Bronchial smooth muscle cell (primary cell): ENCODE data around the gene NDOR1. TPM values are rescaled to one million over a fixed set of nuclear protein-coding genes. Genes with fewer than 3 reads are reported as not detected.

ENCODE experiments used
- total RNA-seq: library from RNA; depleted of rRNA; stranded (reverse); fragments of >200 nt; gene quantifications from 2 replicates; pipeline ENCODE4 v1.2.1, GENCODE V29; 2014

NDOR1 gene
- 2.2 and 2.3 TPM in 2 replicates for total RNA-seq

DNA sequence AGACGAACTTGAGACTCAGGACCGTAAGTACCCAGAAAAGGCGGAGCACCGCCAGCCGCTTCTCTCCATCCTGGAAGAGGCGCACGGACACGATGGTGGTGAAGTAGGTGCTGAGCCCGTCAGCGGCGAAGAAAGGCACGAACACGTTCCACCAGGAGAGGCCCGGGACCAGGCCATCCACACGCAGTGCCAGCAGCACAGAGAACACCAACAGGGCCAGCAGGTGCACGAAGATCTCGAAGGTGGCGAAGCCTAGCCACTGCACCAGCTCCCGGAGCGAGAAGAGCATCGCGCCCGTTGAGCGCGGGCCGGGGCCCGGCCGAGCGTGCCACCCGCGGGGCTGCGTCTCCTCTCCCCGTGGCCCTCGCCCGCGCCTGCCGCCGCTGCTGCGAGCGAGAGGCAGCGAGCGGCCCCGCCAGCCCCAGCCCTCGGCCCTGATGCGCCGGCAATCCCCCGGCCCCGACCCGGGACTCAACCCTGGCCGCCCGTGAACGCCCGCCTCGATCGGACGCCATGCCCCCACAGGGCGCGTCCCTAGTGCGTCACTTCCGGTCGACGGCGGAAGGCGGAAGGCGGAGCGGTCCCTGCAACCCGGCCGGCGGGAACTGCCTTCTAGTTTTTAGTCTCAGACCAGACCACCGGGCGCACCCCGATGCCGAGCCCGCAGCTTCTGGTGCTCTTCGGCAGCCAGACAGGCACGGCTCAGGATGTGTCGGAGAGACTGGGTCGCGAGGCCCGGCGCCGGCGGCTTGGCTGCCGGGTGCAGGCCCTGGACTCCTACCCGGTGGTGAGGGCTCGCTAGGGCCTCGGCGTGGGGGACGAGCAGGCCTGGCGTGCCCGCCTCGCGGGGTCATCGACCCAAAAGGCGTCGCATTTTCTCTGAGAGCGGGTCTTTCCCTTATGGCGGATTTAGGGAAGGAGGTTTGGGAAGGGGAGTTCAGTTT, at the start of gene NDOR1, which contains the start of gene TMEM203:
NDOR1 (plus strand) TSS at position 575 of the 944 bp plus-strand sequence; CDS start at position 653, 78 bp downstream.
TMEM203 (minus strand) TSS at position 523 of the 944 bp plus-strand sequence; CDS start at position 289, 234 bp downstream.

DNA sequence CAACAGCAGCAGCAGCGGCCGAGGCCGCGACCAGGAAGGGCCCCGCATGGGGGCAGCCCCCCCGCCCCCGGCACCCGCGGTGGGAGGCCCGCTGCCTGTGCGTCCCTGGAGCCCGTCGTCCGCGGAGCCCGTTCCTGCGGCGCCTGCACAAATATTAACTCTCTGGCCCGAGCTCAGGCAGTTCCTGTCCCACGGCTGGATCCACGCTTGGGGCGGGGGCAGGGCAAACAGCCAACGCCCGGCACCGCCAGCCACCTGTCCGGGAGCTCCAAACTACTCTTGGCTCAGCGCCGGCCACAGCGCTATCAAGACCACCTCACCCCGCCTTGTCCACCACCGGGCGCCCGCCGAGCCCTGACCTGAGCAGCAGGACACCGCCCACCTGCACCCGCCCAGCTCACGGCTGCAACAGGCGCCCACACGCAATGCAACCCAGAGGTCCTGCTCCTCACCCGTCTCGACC, 35.6 kb upstream of the NDOR1 start, which contains the start of gene LRRC26:
LRRC26 (minus strand) TSS at position 156 of the 463 bp plus-strand sequence; CDS start at position 48, 108 bp downstream.

DNA sequence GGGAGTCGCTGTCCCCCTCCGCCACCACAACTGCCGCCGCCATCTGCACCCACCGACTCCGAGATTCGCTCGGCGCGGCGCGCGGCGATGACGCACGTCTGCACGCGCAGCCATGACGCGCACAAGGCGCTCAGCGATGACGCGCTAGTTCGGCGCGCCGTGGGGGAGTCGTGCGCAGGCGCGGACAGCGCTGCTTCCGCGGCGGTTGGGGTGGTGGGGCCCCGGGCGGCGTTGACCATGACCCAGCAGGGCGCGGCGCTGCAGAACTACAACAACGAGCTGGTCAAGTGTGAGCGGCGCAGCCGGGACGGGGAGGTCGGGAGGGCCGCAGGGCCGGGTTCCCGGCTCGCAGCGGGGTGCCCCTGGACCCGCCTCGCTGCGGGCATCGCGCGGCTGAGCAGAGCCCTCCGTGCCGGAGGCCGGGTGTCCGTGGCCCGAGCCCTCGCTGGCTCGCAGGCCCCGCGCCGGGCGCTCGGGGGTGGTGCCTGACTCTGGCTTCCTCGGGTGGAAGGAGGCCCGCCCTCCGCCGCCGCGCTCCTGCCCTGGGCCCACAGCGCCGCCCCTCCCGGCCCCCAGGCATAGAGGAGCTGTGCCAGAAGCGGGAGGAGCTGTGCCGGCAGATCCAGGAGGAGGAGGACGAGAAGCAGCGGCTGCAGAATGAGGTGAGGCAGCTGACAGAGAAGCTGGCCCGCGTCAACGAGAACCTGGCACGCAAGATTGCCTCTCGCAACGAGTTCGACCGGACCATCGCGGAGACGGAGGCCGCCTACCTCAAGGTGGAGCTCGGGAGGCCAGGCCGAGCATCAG, 16.8 kb upstream of the NDOR1 start, which contains the start of the genes ANAPC2 and SSNA1:
ANAPC2 (minus strand) TSS at position 71 of the 807 bp plus-strand sequence; CDS start at position 43, 28 bp downstream.
SSNA1 (plus strand) TSS at position 187 of the 807 bp plus-strand sequence; CDS start at position 238, 51 bp downstream.

DNA sequence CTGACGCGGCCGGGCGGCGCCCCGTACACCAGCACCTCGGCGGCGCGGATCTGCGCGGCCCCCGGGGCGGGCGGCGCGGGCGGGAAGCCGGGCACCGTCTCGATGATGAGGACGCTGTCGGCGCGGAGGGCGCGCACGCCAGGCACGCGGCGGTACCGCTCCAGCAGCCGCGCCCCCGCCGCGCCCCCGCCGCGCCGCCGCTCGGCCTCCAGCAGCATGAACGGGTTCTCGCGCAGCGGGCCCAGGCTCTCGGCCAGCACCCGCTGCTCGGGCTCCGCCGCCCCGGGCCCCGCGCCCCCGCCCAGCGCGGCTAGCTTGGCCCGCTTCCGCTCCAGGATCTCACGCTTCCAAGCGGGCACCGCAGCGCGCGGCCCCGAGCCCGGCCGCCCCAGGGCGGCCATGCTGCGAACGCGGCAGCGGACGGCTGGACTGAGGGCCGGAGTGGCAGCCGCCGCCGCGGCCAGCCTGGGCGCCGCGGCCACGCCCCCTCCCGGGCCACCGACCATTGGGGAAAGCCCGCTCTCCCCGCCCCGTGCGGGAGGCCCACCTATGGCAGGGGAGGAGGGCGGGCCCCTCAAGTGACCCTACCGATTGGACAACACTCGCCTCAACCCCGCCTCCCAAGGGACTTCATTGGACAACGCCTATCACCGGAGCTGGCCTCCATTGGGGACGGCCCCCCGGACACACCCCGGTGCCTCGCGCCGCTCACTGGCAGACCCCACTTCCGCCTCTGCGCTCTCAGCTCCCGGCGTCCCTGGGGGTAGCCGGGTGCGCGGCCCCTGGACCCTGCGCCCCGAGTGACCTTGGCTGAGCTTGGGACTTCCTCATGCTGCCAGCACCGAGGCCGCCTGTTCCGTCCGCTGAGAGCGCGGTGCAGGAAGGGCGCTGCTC, 4.9 kb upstream of the NDOR1 start, which contains the start of gene TPRN:
TPRN (minus strand) TSS at position 431 of the 894 bp plus-strand sequence; CDS start at position 401, 30 bp downstream.

DNA sequence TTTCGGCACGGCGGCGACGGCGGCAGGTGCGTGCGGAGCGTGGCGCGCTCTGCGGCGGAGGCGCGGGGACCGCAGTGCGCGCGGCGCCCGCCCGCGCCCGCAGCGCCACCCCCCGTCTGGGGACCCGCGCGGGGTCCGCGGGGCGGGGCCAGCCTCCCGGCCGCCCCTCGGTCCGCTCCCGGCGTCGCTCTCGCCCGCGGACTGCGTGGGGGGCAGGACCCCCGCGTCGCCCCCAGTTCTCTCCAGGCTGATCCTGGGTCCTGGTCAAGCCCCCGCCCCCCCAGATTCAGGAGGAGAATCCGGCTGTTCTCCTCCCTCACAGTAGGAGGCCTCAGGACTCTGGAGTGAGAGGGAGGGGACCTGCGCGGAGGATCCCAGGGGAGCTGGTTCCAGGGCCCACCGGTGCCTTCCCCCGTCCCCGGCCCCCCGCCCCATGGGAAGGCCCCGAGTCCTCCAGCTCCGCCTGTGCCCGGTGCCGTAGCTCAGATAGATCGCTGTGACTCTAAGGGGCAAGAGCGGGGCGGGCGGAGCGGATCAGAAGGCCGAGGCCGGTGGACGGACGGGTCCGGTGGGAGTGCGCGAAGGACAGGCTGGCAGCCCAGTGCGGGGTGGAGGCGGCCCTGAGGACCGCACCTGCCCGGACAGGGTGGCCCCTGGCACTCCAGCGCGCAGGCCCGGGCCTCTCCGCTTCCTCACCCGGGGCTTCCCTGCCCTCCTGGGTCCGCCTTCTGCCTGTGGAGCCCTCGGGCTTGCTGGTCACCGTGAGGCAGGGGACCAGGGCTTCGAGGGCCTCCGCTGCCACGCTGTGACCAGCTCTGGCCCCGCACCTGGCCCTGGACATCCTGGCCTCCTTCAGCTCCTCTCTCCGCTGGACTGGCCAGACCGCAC, 16.9 kb downstream of the NDOR1 start, which contains the start of gene RNF208:
RNF208 (minus strand) TSS at position 51 of the 888 bp plus-strand sequence. CDS start 1,028 bp downstream, outside the sequence.

DNA sequence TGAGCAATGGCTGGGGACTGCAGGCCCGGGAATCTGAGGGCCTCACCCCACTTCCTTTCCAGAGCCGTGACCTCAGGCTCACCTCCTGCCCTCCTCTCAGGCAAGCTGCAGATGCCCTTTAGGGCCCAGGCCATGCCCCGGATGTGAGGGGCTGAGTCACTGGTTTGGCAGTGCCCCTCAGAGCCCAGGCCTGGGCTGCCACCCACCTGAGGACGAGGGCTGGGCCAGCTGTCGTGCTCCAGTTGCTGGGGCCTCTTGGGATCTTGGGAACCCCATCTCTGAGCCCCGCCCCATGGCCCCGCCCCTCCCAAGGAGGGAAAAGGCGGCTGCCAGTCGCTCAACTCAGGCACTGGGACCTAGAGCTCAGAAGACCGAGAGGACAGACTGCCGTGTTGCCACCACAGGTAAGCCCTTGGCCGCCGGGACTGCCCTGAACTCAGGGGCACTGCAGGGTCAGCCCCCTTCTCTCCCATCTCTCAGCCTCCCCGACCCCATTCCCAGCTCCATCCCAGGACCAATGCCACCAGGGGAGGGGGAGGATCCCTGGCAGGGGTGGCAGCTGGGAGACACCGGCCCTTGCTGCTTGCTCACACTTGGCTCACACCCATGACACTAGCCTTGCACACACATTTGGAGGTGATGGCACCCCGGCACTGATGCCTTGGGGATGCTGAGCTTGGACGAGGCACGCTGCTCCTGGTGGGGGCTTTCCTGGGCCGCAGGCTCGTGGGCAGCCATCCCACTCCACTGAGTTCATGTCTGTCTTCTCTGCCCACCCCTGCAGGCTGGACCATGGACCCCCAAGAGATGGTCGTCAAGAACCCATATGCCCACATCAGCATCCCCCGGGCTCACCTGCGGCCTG, 19.6 kb downstream of the NDOR1 start, which contains the start of gene CYSRT1:
CYSRT1 (plus strand) TSS at position 345 of the 865 bp plus-strand sequence; CDS start at position 793, 448 bp downstream.

DNA sequence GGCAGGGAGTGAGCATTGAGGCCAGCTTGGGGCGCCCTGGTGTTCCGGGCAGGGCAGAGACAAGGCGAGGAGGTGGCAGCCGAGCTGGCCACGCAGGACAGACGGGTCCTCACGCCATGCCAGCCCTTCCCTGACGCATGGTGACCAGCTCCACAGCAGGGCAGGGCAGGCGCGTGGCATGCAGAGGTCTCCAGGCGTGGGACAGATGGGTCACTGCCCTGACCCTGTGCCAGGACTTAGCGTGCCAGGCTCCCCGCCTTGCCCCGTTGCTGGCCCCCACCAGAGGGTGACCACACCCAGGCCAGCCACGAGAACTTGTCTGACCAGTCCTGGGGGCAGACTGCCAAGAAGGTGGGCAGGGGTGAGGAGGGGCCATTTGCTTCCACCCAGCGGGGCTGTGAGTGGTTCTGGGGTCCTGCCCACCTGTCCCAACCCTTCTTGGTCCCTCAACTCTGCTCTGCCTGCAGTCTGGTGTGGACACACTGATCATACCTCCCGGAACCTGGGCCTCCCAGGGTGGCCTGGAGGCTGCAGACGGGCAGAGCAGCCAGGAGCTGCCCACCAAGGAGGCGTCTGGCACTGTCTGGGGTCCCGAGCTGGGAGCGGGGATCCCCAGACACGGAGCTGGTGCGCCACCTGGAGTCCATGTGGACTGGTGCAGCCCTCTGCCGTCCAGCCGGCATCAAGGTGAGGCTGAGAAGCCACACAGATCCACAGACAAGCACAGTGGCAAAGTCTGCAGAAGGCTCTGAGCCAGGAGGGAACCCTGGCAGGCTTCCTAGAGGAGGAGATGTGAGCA, 21.8 kb downstream of the NDOR1 start, which contains the start of gene RNF224:
RNF224 (plus strand) TSS at position 449 of the 799 bp plus-strand sequence. CDS start 834 bp downstream, outside the sequence.

DNA sequence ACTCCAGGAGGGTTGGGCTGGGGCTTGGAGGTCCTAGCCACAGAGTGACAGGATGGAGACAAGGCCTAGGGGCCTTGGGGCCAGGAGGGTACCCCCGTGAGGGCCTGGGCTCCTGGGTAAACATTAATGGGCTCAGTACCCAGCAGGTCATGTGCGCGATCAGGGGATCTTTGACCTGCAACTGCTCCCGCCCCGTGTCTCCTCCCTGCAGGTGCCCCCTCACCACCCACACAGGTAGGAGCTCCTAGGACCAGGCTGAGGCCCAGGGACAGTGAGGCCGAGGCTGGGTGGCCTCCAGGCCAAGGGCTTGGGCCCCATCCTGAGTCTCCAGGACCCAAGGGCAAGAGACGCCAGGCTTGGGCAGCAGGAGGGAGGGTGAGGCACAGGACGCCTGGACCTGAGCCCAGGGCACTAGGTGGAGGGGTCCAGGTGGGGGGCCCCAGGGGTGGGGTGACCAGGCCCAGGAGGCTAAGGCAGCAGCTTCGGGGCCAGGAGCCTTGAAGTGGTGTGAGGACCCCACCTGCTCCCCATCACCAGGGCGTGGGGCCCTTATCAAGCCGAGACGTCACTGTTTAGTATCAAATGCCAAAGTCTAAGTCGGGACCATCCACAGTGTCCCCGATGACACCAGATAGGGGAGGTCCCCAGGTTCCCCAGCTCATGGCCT, 25.3 kb downstream of the NDOR1 start, which contains the start of gene SLC34A3:
SLC34A3 (plus strand) TSS at position 197 of the 667 bp plus-strand sequence. CDS start 802 bp downstream, outside the sequence.

DNA sequence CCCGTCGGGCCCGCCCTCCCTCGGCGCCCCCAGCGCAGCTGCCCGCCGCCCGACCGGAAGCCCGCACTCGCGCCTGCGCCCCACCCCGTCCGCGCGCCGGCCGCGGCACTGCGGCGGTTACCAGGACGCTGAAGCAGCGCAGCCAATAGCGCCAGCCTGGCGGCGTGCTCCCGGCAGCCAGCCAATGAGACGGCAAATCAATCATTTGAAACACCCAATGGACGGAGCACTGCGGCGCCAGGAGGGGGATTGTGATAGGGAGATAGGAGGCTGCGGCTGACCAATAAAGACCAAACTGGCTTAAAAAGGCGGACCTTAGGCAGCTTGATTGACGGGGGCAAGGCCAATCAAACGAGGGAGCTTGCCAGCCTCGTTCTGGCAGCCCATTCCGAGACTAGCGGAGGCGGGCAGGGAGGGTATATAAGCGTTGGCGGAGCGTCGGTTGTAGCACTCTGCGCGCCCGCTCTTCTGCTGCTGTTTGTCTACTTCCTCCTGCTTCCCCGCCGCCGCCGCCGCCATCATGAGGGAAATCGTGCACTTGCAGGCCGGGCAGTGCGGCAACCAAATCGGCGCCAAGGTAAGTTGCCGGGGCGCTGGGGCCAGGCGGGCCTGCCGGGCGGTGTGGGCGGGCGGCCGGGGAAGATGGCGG, 35.5 kb downstream of the NDOR1 start, which contains the start of gene TUBB4B:
TUBB4B (plus strand) TSS at position 447 of the 649 bp plus-strand sequence; CDS start at position 521, 74 bp downstream.

DNA sequence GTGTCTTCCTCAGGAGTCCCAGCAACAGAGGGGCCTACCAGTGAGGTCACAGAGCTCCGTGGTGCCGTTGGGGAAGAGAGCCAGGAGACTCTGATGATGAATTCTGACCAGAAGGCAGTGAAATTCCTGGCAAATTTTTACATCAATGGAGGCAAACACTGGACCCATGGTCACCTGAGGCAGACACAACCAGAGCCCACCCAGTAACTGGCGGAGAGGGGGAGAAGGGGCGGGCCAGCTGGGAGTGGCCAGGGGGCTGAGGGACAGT, 45.6 kb downstream of the NDOR1 start, which contains the start of gene STPG3:
STPG3 (plus strand) TSS at position 93 of the 268 bp plus-strand sequence; CDS start at position 94, 1 bp downstream.

DNA sequence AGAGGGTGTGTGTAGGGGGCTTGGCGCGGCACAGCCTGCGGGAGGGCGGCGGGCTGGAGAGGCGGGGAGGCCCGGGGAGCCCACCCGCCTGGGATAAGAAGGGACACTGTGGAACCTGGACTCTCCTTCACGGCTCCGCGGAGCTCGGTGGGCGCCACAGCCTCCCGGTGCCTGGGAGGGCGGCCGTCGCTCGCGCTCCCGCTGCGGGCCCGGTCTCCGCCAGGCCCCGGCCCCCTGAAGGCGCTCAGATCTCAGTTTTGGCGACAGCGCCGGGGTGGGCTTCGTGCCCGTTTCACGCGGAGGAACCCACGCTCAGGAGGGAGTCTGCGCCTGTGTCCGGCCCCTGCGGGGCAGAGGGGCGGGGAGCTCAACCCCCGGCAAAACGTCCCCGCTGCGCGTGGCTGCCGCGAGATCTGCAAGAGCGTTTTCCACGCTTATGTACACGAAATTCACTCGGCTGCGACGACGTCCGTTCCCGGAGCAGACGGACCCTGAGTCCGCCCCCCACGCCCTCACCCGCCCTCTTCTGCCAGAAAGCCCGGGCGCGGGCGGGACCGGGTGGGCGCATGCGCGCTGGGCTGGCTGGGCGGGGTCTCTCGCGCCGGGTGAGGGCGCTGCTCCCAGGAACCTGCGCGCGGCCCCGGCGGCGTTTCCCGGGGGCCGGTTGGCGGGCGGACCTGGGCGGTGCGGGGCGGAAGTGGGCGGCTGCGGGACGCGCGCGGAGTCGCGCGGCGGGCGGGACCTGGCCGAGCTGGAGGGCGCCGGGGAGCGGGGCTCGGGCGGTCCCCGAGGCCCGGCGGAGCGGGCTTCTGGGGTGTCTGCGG, 49.3 kb downstream of the NDOR1 start, which contains the start of gene NELFB:
NELFB (plus strand) TSS at position 704 of the 824 bp plus-strand sequence.

